Right lung (tissue), 5 donors: ENCODE results near the gene KCTD6. TPM values are rescaled to one million over a fixed set of nuclear protein-coding genes. Genes with fewer than 3 reads are reported as not detected.

Source experiments
- DNase-seq, 2 donors: peaks; one replicate each; pipeline ENCODE4 v3.0.0-alpha.2; 2013
- polyA plus RNA-seq, 5 donors: library from polyadenylated mRNA; unstranded; fragments of 120-200 nt; gene quantifications; one replicate each; pipeline versions ENCODE4 v1.2.1 to v1.2.3, GENCODE V29; 2013; ENCODE audit warnings: inconsistent platforms in 1 of 5, low replicate concordance in 1 of 5; ENCODE audit not compliant: insufficient read length in 5 of 5, insufficient read depth in 1 of 5

KCTD6 gene
- polyA plus RNA-seq, 5 donors, result 15.3 to 25.3 (median 19.3) TPM

GRCh38 chr3:58544541-58544940 lies 52.6 kb downstream of the KCTD6 start:
- DNase-seq, result no peak

- no peak for DNase-seq
Observed at GRCh38 chr3:58551636-58552180, 59.8 kb downstream of the KCTD6 start.

Other genes with a start within 250 kb of the KCTD6 start
- gene RPP14, start 185.9 kb upstream of the KCTD6 start, polyA plus RNA-seq, result 10 to 100 TPM; 16.1 to 21.3 (median 19.2) TPM
- 10 to 100 TPM in 4 of 5 donors, 1 to 10 TPM in 1; 9.1 to 13.1 (median 11.5) TPM for gene HTD2, start 185.6 kb upstream of the KCTD6 start, polyA plus RNA-seq
- 10 to 100 TPM; 24.2 to 38.7 (median 35.7) TPM for gene PXK, start 159.2 kb upstream of the KCTD6 start, polyA plus RNA-seq
- gene PDHB, start 58.3 kb upstream of the KCTD6 start, polyA plus RNA-seq, result 10 to 100 TPM; 76.4 to 96.3 (median 85.3) TPM
- gene ACOX2, start 45.1 kb downstream of the KCTD6 start, polyA plus RNA-seq, result 10 to 100 TPM; 43.3 to 62.0 (median 51.1) TPM
- 1 to 10 TPM in 3 of 5 donors, under 1 TPM in 2; 0.77 to 1.4 (median 1.3) TPM for gene FAM107A, start 85.3 kb downstream of the KCTD6 start, polyA plus RNA-seq
- 1 to 10 TPM; 2.6 to 4.8 (median 3.7) TPM for gene FAM3D, start 174.7 kb downstream of the KCTD6 start, polyA plus RNA-seq